HG03095 (cell line): ENCODE results near the gene CNPY1.

ENCODE experiments used
- ATAC-seq: cut with Tn5 transposase; IDR thresholded peaks from one replicate; pipeline ENCODE4 v1.9.1; 2021; ENCODE audit warnings: moderate library complexity; ENCODE audit not compliant: unreplicated experiment

CNPY1 gene

DNA sequence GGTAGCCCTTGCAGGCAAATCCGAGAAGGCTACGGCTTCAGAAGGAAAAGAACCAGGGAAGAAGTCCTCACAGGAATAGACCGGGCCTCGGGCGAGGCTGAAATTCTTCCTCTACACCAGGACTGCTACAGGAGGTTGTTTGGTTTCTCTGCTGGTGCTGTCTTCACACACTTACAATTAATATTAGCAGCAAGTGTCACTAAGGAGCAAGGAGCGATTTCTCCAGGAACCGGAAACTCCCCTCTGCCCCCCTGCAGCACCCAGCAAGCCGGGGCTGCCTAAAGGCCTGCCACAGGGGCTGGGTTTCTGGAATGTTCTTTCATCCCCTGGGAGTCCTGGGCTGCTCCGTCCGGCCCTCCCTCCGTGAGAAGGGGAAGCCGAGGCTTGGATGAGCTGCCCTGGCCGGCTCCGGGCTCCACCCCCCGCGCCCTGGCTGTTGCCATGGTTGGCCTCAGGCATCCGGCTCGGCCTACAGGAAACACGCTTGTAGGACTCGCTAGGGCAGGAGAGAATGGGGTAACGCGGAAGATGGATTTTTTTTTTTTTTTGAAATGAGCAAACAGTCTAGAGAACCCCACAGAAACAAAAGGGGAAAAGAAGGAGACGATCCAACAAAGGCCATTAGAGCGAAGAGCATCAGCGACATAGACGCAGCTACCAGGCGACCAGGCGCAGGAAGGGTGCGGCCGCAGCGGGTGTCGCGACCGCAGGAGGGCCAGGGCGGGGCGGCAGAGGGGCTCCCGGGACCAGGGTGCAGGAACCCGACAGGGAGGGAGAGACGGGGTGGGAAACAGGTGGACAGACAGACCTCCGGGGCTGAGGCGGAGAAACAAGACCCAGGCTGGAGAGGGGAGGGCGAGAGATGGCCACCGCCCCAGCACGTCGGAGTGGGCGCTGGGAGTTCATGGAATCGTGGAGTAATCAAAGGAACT is 55.4 kb downstream of the CNPY1 start:
- ATAC-seq = peak; percentile 94

DNA sequence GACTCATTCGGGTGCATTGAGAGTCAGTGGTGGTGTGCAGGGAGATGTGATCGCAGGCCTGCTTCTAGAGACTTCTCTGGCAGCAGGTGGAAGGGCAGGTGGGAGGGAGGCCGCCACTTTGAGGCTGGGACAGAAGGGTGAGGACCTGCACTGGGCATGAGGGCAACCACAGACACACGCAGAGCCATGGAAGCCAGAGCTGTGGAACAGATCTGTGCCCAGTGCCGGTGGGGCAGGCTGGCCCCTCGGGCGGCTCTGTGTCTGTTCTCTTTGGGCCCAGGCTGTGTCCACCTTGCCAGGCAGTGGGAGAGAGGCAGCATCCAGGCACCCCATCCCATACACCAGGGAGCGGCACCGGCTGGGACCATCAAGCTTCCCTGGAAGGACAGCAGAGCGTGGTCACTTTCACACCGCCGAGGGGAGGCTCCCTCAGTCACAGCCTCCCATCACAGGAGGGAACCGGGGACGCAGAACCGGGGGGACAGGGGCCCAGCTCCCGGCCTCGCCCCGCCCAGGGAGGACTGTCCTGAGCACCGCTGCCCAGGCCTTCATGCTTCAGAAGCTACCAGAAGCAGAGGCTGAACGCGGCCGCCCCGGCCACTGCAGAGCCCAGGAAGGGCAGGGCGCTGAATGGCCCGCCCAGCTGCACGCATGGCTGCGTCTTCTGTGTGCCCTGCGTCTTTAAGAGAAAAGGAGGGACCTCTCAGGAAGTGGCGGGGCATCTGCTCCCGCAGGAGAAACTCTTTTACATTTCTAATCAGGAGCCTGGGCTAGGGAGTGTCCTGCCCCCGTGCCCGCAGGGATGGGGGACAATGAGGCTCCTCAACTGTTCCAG is 56.3 kb downstream of the CNPY1 start:
- ATAC-seq = peak; percentile 22

DNA sequence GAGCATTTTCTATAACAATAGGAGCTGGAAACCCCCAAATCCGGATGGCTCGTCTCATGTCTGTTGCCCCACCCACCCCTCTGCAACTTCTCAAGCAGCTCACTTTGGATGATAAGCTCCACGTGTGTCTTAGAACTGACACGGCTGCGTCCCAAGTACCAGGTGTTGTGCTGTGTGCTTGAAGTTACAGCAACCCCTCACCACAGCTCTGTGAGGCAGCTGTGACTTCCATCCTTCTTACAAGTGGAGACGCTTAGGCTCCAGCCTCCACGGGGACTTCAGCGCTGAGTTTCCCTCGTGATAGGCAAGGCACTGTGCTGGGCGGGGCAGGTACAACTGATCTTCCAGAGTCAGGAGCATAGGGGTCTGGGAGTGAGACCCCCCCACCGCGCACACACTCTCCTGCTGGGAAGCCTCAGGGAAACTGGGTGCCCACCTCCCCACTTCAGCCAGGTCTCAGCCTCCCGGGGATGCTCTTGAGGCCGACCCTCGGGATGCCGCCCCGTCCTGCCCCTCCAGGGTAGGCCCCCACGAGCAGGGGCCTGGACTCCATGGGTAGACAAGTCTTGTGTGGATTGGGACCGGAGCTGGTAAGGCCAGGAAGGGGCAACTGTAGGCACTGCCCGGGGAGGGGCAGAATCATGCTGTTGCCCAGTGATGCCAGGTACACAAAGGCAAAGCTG is 57.1 kb downstream of the CNPY1 start:
- ATAC-seq = no peak

DNA sequence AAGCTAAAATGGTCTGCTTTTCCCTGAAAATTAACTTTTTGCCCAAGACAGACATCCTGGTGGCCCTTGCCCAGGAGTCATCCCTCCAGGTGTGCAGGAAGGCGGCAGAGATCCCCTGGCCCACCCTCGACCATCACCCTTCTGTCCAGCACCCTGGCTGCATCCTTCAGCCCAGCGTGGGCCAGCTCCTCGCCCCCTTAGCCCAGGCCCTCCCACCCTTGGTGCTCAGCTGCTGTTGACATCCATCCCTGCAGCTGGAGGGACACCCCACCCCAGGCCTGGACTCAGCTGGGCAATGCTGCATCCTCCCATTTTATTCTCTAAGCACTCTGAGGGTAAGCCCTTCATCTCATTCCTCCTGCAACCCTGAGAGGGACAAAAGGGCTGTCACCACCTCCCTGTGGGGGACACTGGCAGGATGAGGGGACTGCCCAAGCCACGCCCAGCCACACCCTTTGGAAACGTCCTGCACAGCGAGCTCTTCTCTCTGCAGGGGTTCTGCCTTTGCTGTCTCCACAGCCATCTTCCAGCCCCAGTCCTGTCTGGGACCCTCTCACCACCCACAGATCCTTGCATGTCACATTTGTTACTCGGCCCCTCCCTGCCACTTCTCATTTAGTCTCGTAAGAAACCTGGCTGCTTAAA is 57.8 kb downstream of the CNPY1 start:
- no peak for ATAC-seq

DNA sequence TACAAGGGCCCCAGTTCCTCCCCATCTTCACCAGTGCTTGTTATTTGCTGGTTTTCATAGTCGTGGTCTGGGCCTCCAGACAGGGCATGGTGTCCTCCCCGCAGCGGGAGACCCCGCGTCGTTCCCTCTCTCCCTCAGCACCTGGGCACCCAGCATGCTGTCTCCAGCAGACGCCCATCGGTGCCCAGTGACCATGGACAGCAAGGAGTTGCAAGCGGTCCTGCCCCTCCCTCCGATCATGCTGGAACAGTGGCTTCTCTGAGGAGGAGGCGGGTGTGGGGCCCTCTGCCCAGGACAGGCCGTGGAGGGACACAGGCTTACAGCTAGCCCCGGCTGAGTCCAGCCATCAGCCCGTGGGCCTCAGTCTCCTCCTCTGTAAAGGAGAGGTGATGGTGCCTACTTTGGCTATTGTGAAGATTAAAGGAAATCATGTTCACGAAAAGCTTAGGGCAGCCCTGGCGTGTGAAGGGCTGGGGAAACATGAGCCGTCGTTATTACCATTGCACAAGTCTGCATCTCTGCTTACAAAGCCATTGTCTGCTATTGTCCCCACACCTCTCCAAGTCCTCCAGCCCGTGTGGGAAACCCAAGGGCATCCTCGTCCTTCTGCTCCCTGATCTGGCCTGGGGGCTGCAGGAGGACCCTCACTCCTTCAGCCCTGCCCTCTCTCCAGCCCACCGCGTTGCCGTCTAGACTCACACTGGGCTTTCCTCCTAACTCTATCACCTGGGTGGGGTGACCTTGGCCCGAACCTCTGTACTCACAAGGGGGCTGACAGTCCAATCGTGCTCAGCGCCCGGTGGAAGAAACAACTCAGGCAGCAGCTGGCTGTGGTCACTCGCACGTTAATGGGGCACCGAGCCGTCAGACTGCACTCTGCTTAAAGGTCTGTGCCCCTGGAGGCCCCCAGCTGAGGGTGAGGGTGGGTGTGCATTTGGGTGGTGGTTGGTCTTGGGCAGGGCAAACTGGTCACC is 58.6 kb downstream of the CNPY1 start:
- ATAC-seq = no peak

DNA sequence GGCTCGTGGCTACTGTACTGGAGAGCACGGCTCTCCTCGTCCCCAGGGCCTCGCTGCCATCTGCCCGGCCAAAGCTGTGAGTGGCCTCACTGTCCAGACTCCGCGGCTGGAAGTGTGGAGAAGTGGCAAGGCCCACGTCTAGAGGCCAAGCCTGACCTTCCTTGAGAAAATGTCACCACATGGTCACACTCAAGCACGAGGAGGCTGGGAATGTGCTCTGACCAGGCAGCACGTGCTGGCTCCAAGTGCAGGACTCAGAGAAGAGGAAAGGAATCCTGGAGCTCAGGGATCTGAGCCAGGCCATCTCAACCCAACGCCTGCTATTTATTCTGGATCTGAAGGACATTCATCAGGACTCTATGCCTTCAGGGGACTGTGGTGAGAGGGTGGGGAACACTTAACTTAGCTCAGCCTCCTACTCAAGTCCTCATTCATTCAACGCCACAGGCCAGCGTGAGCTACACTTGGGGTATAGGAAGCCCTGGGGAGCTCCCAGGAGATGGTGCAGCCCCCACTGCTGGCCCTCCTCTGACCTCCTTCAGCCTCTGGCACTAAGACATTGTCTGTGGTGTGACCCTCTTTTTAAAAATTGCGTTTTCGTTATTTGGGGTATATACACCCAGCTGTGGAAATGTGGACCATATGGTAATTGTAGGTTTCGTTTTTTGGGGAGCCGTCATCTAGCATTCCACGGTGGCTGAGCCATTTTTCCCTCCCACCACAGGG is 59.4 kb downstream of the CNPY1 start:
- no peak for ATAC-seq

DNA sequence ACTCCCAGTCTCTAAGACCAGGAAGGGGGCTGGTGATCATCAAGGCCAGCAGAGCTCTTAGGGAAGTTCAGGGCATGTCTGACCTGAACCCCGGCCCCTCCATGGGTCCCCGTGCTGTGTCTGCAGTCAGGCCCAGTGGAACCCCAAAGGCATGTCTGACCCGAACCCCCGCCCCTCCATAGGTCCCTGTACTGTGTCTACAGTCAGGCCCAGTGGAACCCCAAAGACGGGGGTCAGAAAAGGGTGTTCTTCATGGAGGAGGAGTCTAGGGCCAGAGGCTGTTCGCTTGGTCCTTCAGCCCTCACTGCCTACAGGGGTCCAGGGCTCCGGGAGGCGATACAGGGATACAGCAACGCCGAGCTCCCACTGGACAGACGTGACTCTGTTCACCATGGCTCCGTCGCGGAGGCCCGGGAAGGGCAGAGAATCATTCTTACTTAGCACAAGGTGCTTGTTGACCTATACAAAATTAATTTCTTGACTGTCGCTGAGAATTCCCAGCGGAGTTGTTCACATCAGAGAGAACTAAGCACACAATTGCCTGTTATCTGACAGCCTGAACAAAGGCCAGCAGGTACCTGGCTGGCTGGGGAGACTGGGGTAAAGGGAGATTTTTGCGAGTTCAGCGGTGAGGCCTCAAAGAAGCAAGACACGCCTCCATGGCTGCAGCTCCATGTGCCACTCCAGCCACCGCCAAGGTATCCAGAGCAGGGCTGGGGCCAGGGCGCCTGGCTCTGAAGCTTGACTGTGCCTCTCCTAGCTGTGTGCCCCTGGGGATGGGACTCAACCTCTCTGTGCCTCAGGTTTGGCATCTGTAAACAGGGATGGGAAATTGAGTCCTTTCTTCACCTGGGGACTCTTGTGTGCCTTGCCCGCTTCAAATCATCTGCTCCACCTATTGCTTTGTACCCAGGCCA is 61.6 kb downstream of the CNPY1 start:
- ATAC-seq = no peak

DNA sequence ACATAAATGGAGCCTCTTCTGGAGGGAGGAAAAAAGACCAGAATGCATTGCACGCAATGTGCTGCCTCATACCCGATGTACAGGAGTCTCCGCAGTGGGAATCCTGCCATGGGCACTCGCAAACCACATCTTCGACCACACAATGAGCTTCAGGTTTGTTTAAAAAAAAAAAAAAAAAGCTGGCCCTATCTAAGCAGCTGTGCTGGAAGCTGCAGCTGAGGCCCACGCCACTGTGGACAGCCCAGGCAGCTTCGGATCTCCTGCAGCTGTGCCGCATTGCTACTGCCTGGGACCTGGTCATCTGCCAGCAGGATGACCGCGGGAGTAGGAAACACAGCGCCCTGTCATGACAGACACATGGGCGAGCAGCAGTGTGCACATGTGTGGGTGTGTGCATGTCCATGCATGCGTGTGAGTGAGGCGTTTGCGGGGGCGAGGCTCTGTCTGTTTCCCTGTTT is 62.5 kb downstream of the CNPY1 start:
- ATAC-seq = no peak

DNA sequence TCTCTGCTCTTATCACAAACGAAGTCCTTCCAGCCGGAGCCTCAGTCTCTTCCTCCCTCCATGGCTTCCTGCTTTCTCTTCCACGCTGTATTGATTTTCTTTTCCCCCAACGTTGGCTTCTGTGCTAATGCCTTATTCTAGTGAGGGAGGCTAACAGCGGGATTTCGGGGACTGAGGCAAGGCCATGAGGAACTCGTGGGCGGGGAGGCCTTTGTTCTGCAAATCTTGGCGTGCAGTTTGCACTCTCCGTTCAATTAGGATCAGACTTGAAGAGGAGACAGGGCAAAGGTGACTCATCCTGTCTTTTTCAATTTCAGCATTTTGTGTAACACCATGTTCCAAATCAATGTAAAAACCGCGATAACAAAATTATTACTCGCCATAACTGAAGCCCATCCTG is 63.1 kb downstream of the CNPY1 start:
- ATAC-seq = no peak

DNA sequence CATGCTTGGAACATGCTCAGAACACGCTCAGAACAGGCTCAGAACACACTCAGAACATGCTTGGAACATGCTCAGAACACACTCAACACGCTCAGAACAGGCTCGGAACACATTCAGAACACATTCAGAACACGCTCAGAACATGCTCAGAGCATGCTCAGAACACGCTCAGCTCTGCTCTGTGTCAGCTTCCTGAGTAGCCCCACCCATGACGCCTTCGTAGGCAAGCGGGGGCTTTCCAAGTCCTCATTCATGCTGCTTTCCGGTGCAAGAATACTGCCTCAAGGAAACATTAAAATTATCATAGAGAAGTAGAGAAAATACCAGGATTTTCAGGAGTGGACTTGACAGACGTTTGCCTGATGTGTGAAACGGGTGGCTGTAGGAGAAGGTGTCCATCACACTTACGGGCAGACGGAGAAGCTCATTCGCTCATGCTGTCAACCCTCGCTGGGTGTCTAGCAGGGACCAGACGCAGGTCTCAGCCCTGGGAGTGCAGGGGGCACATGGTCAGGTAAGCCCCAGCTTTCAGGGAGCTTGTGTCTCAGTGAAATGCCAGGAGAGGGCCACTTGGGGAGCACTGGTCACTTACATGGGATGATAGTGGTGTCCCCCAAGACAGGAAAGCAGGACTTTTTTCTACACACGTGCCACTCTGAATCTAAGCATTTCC is 63.7 kb downstream of the CNPY1 start:
- no peak for ATAC-seq

DNA sequence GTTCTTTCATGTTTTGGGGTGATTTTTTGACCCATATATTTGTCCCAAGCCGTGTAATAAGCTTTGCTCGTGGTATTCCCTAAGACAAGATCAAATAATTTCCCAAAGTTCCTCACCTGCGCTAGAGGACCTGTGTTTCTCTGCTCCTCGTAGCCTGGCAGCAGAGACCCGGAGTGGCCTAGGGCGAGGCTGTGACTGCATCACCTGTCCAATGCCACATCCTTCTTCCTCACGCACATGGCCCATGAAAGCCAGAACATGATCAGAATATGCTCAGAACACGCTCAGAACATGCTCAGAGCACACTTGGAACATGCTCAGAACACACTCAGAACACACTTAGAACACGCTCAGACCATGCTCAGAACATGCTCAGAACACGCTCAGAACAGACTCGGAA is 64.6 kb downstream of the CNPY1 start:
- ATAC-seq = no peak

DNA sequence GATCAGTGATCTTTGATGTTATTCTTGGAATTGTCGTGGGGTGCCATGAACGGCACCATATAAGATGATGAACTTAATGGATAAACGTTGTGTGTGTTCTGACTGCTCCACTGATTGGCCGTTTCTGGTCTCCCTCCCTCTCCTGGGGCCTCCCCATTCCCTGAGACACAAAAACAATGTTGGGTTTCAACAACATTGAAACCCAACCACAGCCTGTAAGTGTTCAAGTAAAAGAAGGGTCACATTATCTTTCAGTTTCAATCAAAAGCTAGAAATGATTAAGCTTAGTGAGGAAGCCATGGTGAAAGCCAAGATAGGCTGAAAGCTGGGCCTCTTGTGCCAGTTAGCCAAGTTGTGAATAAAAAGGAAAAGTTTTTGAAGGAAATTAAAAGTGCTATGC is 68.9 kb downstream of the CNPY1 start:
- ATAC-seq = peak; percentile 99

DNA sequence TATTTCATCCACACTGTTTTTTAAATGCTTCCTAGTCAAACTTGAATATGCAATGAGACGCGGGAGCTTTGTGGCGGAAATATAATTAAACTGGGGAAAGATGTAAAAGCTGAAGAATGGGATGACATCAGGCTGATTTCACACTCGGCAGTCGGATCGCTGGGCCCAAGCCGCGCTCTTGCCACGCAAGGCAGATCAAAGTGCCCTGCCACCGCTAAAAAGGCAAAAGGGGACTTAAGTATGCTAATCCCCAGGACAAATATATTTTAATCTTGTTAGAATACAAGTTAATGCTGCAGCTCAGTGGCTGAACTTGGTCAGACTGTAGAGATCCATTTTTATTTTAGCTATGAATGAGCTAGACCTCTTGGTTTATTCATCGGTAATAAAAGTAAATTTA is 74.6 kb downstream of the CNPY1 start:
- no peak for ATAC-seq

DNA sequence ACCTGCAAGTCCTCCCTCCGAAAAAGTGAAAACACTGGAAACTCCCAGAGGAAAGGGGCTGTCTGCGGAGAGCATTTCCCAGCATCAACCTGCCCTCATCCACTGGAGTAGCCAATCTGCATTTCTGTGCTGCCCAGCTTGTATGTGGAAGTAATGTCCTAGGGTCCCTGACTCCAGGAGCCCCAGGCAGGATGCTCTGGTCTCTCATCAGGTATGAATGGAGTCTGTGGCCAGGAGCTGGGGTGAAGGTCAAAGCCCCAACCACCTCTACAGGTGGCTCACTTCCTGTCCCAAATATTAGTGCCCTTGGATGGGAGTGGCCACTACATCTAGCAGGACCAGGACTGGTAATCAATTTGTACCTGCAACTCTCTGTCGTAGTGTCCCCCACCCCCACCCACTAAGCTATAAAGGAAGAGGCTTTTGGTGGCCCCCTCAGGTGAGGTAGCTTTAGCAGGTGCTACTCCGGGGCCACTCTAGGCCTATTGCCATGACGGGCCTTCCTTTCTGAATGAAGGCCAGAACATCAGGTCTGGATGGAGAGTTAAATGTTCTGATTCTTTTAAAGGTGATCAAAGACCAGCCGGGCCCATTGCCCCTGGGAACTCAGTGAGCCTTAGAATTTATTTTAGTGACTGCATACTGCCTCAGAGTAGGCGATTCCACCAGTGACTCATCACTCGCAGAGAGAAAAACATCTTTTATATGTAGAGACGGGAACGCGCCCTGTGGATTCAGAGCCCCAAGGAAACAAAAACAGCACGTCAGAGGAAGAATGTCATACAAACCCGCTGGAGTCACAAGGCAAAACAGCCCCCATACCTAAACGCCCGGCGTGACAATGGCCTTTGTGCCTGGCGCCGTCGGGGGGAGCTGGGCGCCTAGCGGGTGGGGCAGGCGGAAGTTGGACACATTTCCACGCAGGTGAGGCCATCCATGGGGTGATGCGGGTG is 75.4 kb downstream of the CNPY1 start:
- ATAC-seq = no peak

DNA sequence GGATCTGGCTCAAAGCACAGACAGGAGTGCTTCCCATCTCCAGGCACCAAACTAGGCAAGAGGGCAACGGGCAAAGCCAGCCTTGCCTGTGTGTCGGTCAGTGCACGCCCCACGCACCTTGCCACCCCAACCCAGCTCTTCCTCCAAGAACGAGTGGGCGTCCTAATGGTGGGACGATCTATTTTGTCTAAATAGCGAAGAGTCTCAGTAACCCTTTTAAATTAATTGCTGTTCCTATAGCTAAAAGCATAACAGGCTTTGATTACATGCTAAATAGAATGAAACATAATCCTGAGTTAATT is 76.2 kb downstream of the CNPY1 start:
- ATAC-seq = no peak
